Mucosa of stomach (tissue), 1 donor: ENCODE results near the gene SSBP3.

Experiments used
- H3K27me3 ChIP-seq: one replicate; pipeline ENCODE4 v1.7.0; 2013; ENCODE audit warnings: mild to moderate bottlenecking, low read length; ENCODE audit not compliant: control insufficient read depth, insufficient read depth
- H3K36me3 ChIP-seq: one replicate; pipeline ENCODE4 v1.7.0; 2013; ENCODE audit warnings: low read length; ENCODE audit not compliant: control insufficient read depth, insufficient read depth
- H3K4me1 ChIP-seq: one replicate; pipeline ENCODE4 v1.7.0; 2013; ENCODE audit warnings: mild to moderate bottlenecking, low read length; ENCODE audit not compliant: control insufficient read depth, insufficient read depth
- H3K4me3 ChIP-seq: one replicate; pipeline ENCODE4 v1.7.0; 2013; ENCODE audit warnings: low read length
- H3K9ac ChIP-seq: one replicate; pipeline ENCODE4 v1.7.0; 2013; ENCODE audit warnings: mild to moderate bottlenecking, low read length, moderate library complexity
- H3K9me3 ChIP-seq: one replicate; pipeline ENCODE4 v1.7.0; 2013; ENCODE audit warnings: mild to moderate bottlenecking, low read length, moderate library complexity; ENCODE audit not compliant: control insufficient read depth
- donor health status: Pancreatic carcinoma.

The SSBP3 gene

GRCh38 chr1:54300401-54300800, 105.8 kb downstream of the SSBP3 start:
- Histone ChIP-seq H3K9ac (no peak overlapping the region), H3K9me3 (no peaks in the 10 kb centered on the region), H3K27me3 (no peaks in the 10 kb centered on the region), H3K36me3 (no peaks in the 10 kb centered on the region), H3K4me3 (no peak overlapping the region), H3K4me1 (peaks cover 74% of the 10 kb centered on the region)

DNA sequence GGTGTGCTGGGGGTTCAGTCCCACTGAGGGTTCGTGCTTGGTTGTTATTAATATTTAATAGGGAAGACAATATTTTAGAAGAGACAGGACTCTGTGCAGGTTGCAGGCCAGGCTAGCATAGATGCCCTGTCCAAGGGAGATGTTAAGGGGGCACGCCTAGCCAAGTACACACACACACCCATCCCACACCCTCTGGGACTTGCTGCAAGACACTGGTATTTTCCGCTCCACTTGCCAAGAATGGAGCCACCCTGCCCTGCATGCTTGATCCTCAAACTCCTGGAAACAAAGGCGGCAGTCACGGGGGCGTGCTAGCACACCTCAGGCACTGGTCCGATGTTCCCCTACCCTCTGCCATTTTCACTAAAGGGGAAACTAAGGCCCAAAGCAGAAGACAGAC, 107.2 kb downstream of the SSBP3 start:
- Histone ChIP-seq H3K9ac (peak overlapping the region; percentile 22), H3K27me3 (no peaks in the 10 kb centered on the region), H3K4me1 (peaks cover 86% of the 10 kb centered on the region), H3K4me3 (peak overlapping the region; percentile 8), H3K36me3 (no peaks in the 10 kb centered on the region), H3K9me3 (no peaks in the 10 kb centered on the region)

- no peak overlapping the region for H3K4me3 ChIP-seq
- no peaks in the 10 kb centered on the region for H3K9me3 ChIP-seq
- peak overlapping the region; percentile 25 for H3K9ac ChIP-seq
- H3K36me3 ChIP-seq, result no peaks in the 10 kb centered on the region
- no peaks in the 10 kb centered on the region for H3K27me3 ChIP-seq
- peaks cover 85% of the 10 kb centered on the region for H3K4me1 ChIP-seq
These were observed 107.7 kb downstream of the SSBP3 start for GRCh38 chr1:54298284-54299033.

DNA sequence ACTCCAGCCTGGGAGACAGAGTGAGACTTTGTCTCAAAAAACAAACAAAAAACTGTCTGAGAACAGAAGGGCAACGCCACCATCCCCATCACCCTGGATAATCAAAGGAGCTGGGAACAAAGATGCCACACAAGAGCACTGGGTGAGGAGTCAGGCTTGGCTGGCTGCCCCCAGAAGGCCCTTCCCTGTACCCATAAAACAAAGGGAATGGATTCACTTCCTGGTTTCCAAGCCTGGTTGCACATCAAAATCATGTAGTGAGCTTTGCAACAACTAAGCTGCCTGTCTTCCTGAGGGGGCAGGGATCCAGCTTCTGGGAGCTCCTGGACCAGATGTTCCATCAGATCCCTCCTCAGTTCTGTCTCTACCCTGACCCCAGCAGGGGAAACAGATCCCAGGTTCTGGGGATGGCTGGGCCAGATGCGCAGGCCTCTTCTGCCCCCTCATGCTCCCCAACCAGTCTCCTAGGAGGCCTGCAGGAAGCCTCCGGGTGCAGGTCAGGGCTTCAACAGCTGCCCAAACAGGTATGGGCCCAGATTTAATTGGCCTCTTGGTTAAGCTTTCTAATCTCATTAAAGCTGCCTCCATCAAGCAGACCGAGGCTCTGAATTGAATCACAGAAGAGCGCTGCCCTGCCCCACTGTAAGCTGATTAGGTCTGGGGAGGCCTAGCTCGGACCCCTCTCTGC, 108.5 kb downstream of the SSBP3 start:
- H3K9me3 ChIP-seq, result no peaks in the 10 kb centered on the region
- H3K9ac ChIP-seq, result peak overlapping the region; percentile 25
- no peak overlapping the region for H3K4me3 ChIP-seq
- H3K27me3 ChIP-seq, result no peaks in the 10 kb centered on the region
- no peaks in the 10 kb centered on the region for H3K36me3 ChIP-seq
- H3K4me1 ChIP-seq, result peaks cover 87% of the 10 kb centered on the region

DNA sequence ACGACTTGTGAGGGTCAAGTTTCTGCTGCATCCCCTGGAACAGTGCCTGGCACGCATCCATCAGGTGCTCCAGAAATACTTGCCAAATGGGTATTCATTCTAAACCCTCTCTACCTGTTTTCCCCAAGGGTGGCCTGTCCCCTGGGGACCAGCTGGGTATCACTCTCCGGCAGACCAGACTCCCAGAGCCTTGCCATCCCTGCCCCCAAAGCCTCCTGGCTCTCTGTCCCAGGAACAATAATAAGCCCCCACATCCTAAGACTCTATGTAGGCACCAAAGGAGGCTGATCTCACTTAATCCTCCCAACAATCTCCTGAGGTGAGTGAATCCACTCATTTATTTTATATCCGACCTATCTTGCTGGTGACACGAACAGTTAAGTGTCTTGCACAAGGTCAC, 109.5 kb downstream of the SSBP3 start:
- Histone ChIP-seq H3K4me3 (no peak overlapping the region), H3K9me3 (no peaks in the 10 kb centered on the region), H3K27me3 (no peaks in the 10 kb centered on the region), H3K4me1 (peaks cover 94% of the 10 kb centered on the region), H3K36me3 (no peaks in the 10 kb centered on the region), H3K9ac (no peak overlapping the region)

- Histone ChIP-seq H3K9me3 (no peaks in the 10 kb centered on the region), H3K9ac (no peak overlapping the region), H3K4me1 (peaks cover 94% of the 10 kb centered on the region)
These were observed 111.3 kb downstream of the SSBP3 start for GRCh38 chr1:54294887-54295286.

GRCh38 chr1:54292002-54292911, 113.9 kb downstream of the SSBP3 start:
- H3K9ac ChIP-seq, result peak overlapping the region; percentile 30
- H3K36me3 ChIP-seq, result no peaks in the 10 kb centered on the region
- H3K9me3 ChIP-seq, result no peaks in the 10 kb centered on the region
- no peaks in the 10 kb centered on the region for H3K27me3 ChIP-seq
- peaks cover 94% of the 10 kb centered on the region for H3K4me1 ChIP-seq
- H3K4me3 ChIP-seq, result no peak overlapping the region

More at GRCh38 chr1:54294887-54295286, 111.3 kb downstream of the SSBP3 start:
- Histone ChIP-seq H3K27me3 (no peaks in the 10 kb centered on the region), H3K36me3 (no peaks in the 10 kb centered on the region), H3K4me3 (no peak overlapping the region)

- Histone ChIP-seq H3K9ac (peak overlapping the region; percentile 9), H3K4me1 (peaks cover 94% of the 10 kb centered on the region), H3K4me3 (no peak overlapping the region)
These were observed 114.8 kb downstream of the SSBP3 start for GRCh38 chr1:54291276-54292001.

GRCh38 chr1:54290506-54291184, 115.5 kb downstream of the SSBP3 start:
- no peaks in the 10 kb centered on the region for H3K9me3 ChIP-seq
- H3K9ac ChIP-seq, result peak overlapping the region; percentile 15

More at GRCh38 chr1:54291276-54292001, 114.8 kb downstream of the SSBP3 start:
- Histone ChIP-seq H3K36me3 (no peaks in the 10 kb centered on the region), H3K27me3 (no peaks in the 10 kb centered on the region), H3K9me3 (no peaks in the 10 kb centered on the region)

GRCh38 chr1:54289712-54290233, 116.4 kb downstream of the SSBP3 start:
- Histone ChIP-seq H3K9me3 (no peaks in the 10 kb centered on the region), H3K4me1 (peaks cover 90% of the 10 kb centered on the region), H3K9ac (peak overlapping the region; percentile 15), H3K4me3 (no peak overlapping the region), H3K36me3 (no peaks in the 10 kb centered on the region), H3K27me3 (no peaks in the 10 kb centered on the region)

More at GRCh38 chr1:54290506-54291184, 115.5 kb downstream of the SSBP3 start:
- Histone ChIP-seq H3K4me3 (no peak overlapping the region), H3K4me1 (peaks cover 97% of the 10 kb centered on the region), H3K36me3 (no peaks in the 10 kb centered on the region), H3K27me3 (no peaks in the 10 kb centered on the region)

DNA sequence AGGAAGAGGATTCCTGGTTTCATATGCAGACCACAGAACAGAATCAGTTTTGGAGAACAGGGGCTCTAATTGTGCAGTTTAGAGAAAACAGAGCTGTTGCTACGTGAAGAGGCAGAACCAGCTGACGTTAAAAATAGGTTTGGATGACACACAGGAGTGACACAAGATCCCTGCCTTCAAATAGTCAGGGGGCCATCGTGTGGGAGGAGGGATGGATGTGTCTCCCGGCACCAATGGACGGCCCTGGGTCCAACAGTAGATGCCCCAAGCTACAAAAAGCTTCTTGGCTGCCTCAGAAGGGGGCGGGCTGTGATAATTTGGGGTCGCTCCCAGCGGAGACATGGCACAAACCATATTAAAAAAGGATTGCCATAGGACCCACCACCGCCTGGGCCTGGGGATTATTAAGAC, 118.4 kb downstream of the SSBP3 start:
- Histone ChIP-seq H3K36me3 (no peaks in the 10 kb centered on the region), H3K9ac (no peak overlapping the region), H3K27me3 (no peaks in the 10 kb centered on the region), H3K4me3 (no peak overlapping the region), H3K4me1 (peaks cover 75% of the 10 kb centered on the region), H3K9me3 (no peaks in the 10 kb centered on the region)
